Heart right ventricle (tissue), 16 donors: ENCODE measurements around the gene ERICH6. TPM values are rescaled to one million over a fixed set of nuclear protein-coding genes. Genes with fewer than 3 reads are reported as not detected.

Experiments used
- ATAC-seq, 8 donors: fragments of 200-7000 bp; cut with Tn5 transposase; one replicate each; pipeline ENCODE4 v1.9.1; 2020; ENCODE audit warnings: mild to moderate bottlenecking in 8 of 8, moderate library complexity in 8 of 8, moderate number of reproducible peaks in 1 of 8
- DNase-seq, 2 donors: peaks; one replicate each; pipeline ENCODE4 v3.0.0-alpha.2; 2020
- H3K27ac ChIP-seq, 10 donors: fragments of 200-600 bp; sonication (generic) in 2 of 10; one replicate each; pipeline versions ENCODE4 v1.5.0 to v1.8.0; 2020 to 2022; ENCODE audit warnings: mild to moderate bottlenecking in 3 of 10
- H3K27me3 ChIP-seq, 7 donors: fragments of 200-600 bp; one replicate each; pipeline ENCODE4 v1.8.0; 2021 to 2022; ENCODE audit warnings: mild to moderate bottlenecking in 2 of 7
- H3K36me3 ChIP-seq, 9 donors: fragments of 200-600 bp; sonication (generic) in 1 of 9; one replicate each; pipeline versions ENCODE4 v1.5.0 to v1.8.0; 2020 to 2022; ENCODE audit warnings: mild to moderate bottlenecking in 2 of 9
- H3K4me1 ChIP-seq, 9 donors: fragments of 200-600 bp; sonication (generic) in 1 of 9; one replicate each; pipeline versions ENCODE4 v1.5.0 to v1.8.0; 2020 to 2022; ENCODE audit warnings: mild to moderate bottlenecking in 4 of 9
- H3K4me3 ChIP-seq, 10 donors: fragments of 200-600 bp; sonication (generic) in 2 of 10; one replicate each; pipeline versions ENCODE4 v1.5.0 to v1.8.0; 2020 to 2022; ENCODE audit warnings: mild to moderate bottlenecking in 7 of 10, moderate library complexity in 2 of 10
- H3K9me3 ChIP-seq, 11 donors: fragments of 200-600 bp in 10 of 11; sonication (generic) in 2 of 11; one replicate each; pipeline versions ENCODE4 v1.5.0 to v1.8.0; 2013 to 2022; ENCODE audit warnings: mild to moderate bottlenecking in 2 of 11, control low read depth in 1 of 11, moderate library complexity in 1 of 11
- WGBS, 2 donors: extraction: QIAGEN DNeasy Blood & Tissue Kit; methylation state at CpG; one replicate each; pipeline ENCODE4 v1.1.7; 2013; ENCODE audit warnings: inconsistent platforms in 1 of 2; 5-methylcytosine and 5-hydroxymethylcytosine counted together
- intact Hi-C, 10 donors: fragments of 100-400 bp; cut with DNase I; formaldehyde crosslinking; loops; one replicate each; pipeline versions ENCODE4 v1.11.1 to v1.14.2; 2022
- polyA plus RNA-seq, 2 donors: library from polyadenylated mRNA; stranded (reverse); fragments of 200-250 nt; gene quantifications; one replicate each; pipeline ENCODE4 v1.2.3, GENCODE V29; 2013
- total RNA-seq, 10 donors: library from RNA; stranded (reverse); fragmentation: NEBNext Ultra II Directional in 3 of 10; extraction: Animal tissue kit (Norgen Biotek cat#: 25700) in 3 of 10; gene quantifications; one replicate each; pipeline versions ENCODE4 v1.2.1 to v1.2.4, GENCODE V29; 2021 to 2023
- TF ChIP-seq, protein P1 (sequence below), 9 donors: fragments of 200-600 bp; sonication (generic) in 2 of 9; IDR thresholded peaks; one replicate each; pipeline versions ENCODE4 v1.5.0 to v1.8.0; 2021 to 2022; ENCODE audit warnings: antibody characterized with exemption in 9 of 9, mild to moderate bottlenecking in 5 of 9, moderate library complexity in 1 of 9
- donor health status: Arrhythmogenic right ventricular cardiomyopathy.
- donor health status: ischemic (EF 13 %, LVEDD 7.1; RV severe dilation, severe dysfunction).
- donor health status: healthy with polysubstance abuse.
- donor health status: DM: no; HTN: yes; CAD: no.
- donor health status: DM: no; HTN: no; CAD: no.
- donor health status: ischemic (EF 25% LVEDD 6.9; RV normal size, moderate dysfunction).
- donor health status: ischemic (EF 25% LVEDD 5.7; RV mildly dilated, moderate dysfunction).
- donor health status: healthy.
- donor health status: DM: yes; HTN: yes; CAD: no.
- donor health status: Ischemic cardiomyopathy.
- donor health status: ischemic (EF 35%, LVEDD 5.7; RV mildly dilated, moderate dysfunction).
- donor health status: nonischemic (EF 11% LVEDD 7.7; RV severe dilation, severe dysfunction).
- donor health status: DM: yes; HTN: yes; CAD: no.
- donor health status: PGD.
- donor health status: ischemic (EF 29% LVEDD 5.4; RV normal size, mild dysfunction).
- donor health status: nonischemic (EF 23%, LVEDD 6.1; RV moderate dilation, normal function).

Gene ERICH6
- total and polyA plus RNA-seq, 12 donors: 0.20 to 0.56 TPM; not detected in 10

GRCh38 chr3:150609988-150610387 is 93.7 kb downstream of the ERICH6 start:
- Histone ChIP-seq H3K36me3 (peaks cover 0 to 42% (median 7%) of the 10 kb centered on the region in 9 donors), H3K4me3 (no peak overlapping the region), H3K4me1 (peaks cover 0 to 74% (median 57%) of the 10 kb centered on the region in 9 donors), H3K27ac (no peak overlapping the region), H3K9me3 (no peaks in the 10 kb centered on the region), H3K27me3 (no peaks in the 10 kb centered on the region)
- intact Hi-C loops: loop anchor here in 6 of 10 donors (10.0 kb wide), 3 partner anchors 95 to 1615 kb away; partner anchors contain the start of genes ERICH6 (in 4 of the 6), SIAH2 (in 2 of the 6) and GYG1 (in 1 of the 6)
- TF ChIP-seq, protein P1, sequence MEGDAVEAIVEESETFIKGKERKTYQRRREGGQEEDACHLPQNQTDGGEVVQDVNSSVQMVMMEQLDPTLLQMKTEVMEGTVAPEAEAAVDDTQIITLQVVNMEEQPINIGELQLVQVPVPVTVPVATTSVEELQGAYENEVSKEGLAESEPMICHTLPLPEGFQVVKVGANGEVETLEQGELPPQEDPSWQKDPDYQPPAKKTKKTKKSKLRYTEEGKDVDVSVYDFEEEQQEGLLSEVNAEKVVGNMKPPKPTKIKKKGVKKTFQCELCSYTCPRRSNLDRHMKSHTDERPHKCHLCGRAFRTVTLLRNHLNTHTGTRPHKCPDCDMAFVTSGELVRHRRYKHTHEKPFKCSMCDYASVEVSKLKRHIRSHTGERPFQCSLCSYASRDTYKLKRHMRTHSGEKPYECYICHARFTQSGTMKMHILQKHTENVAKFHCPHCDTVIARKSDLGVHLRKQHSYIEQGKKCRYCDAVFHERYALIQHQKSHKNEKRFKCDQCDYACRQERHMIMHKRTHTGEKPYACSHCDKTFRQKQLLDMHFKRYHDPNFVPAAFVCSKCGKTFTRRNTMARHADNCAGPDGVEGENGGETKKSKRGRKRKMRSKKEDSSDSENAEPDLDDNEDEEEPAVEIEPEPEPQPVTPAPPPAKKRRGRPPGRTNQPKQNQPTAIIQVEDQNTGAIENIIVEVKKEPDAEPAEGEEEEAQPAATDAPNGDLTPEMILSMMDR (IDR thresholded peaks at IDR 0.05): no peak
- no peak for DNase-seq
- WGBS, 2 donors: 0% methylated on average over 1 of the region's 1 CpG
- ATAC-seq: no peak

Other genes with a start within 250 kb of the ERICH6 start
- 10 to 100 TPM; 17.5 to 33.7 (median 21.9) TPM for gene SERP1, start 157.4 kb downstream of the ERICH6 start, total RNA-seq
- gene SERP1, start 157.4 kb downstream of the ERICH6 start, polyA plus RNA-seq: 10 to 100 TPM; 17.5 to 79.0 TPM
- gene EIF2A, start 157.1 kb downstream of the ERICH6 start, total RNA-seq: 10 to 100 TPM; 67.5 to 86.5 (median 76.2) TPM
- 10 to 100 TPM; 45.8 to 47.8 TPM for gene EIF2A, start 157.1 kb downstream of the ERICH6 start, polyA plus RNA-seq
- 10 to 100 TPM; 63.8 to 88.2 (median 76.1) TPM for gene SELENOT, start 100.6 kb downstream of the ERICH6 start, total RNA-seq
- 100 to 1,000 TPM in 1 of 2 donors, 10 to 100 TPM in 1; 15.9 to 101 TPM for gene SELENOT, start 100.6 kb downstream of the ERICH6 start, polyA plus RNA-seq
- 10 to 100 TPM; 11.5 to 30.7 (median 20.8) TPM for gene SIAH2, start 59.2 kb upstream of the ERICH6 start, total RNA-seq
- gene SIAH2, start 59.2 kb upstream of the ERICH6 start, polyA plus RNA-seq: 10 to 100 TPM in 1 of 2 donors, 1 to 10 TPM in 1; 6.1 to 16.0 TPM
- under 1 TPM in 2 of 10 donors, not detected in 8; 0.19 to 0.60 TPM for gene MINDY4B, start 201.5 kb upstream of the ERICH6 start, total RNA-seq
- gene MINDY4B, start 201.5 kb upstream of the ERICH6 start, polyA plus RNA-seq: not detected